Measurements from ENCODE around the gene DNAJC18. TPM values are rescaled to one million over a fixed set of nuclear protein-coding genes. Genes with fewer than 3 reads are reported as not detected.
"Not testable (repeated sequence)": the region's sequence is repeated elsewhere in the genome, so short reads cannot be mapped to it uniquely, and the experiment has no call there.

DNAJC18 gene
- total RNA-seq, 1 experiment from 2014 or later, result 12.5 TPM

DNA sequence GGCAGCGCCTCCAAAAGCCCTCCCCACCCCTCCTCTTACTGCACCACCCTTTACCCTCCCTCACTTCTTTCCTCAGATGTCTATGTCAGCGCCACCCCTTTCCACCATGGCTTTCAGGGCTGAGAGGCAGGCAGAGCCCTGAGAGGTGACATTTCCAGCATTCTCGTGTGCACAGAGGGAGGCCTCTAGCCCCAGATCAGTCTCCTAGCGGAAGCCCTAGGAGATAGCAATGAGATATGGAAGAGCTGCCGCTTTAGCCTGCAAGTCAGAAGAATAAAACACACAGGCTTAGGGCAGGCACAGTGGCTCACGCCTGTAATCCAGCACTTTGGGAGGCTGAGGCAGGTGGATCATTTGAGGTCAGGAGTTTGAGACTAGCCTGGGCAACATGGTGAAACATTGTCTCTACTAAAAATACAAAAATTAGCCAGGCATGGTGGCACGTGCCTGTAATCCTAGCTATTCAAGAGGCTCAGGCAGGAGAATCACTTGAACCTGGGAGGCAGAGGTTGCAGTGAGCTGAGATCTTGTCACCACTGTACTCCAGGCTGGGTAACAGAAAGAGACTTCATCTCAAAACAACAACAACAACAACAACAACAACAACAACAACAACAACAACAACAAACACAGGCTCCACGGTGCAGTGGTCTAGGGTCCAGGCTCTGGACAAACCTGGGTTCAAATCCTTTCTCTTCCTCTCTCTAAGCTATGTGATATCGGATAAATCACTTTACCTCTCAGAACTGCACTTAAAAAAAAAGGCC is 39.5 kb upstream of the DNAJC18 start:
- BruUV-seq (replicated peaks); H3K27me3 ChIP-seq (replicated peaks; ENCODE audit: control insufficient read depth, insufficient read depth, low read length); H3K4me3 ChIP-seq (ENCODE audit: low read depth, low read length); H3K27me3 Mint-ChIP-seq (ENCODE audit: insufficient read depth, unreplicated experiment); H3K36me3 Mint-ChIP-seq (ENCODE audit: insufficient read depth, unreplicated experiment); H3K9me3 ChIP-seq; H3K9me3 Mint-ChIP-seq (ENCODE audit: unreplicated experiment); H3K4me1 ChIP-seq; POLR2A ChIA-PET; H3K4me1 Mint-ChIP-seq (ENCODE audit: low read depth, unreplicated experiment); DNase-seq; H3K27ac Mint-ChIP-seq (ENCODE audit: unreplicated experiment); H3K4me3 Mint-ChIP-seq (ENCODE audit: unreplicated experiment); H3K36me3 ChIP-seq (ENCODE audit: control insufficient read depth, insufficient read depth, low read length): not testable (repeated sequence)
- CTCF ChIA-PET, result interaction anchor here (0.8 kb wide), 1 partner anchor 40 kb away, joined by 3 read pairs; the partner anchor contains the start of gene DNAJC18
- intact Hi-C loops (cut with micrococcal nuclease; ENCODE audit: unreplicated experiment), result loop anchor here (5.0 kb wide), 1 partner anchor 33 kb away; no protein-coding TSS in a partner anchor

- TF ChIP-seq CTCF (IDR thresholded peaks at IDR 0.05; ENCODE audit: insufficient read depth in 1 of 2, low read depth in 1 of 2, low read length in 1 of 2, severe bottlenecking in 1 of 2, unreplicated experiment in 1 of 2), result no peak
- Mint-ChIP-seq H3K4me1 (ENCODE audit: low read depth, unreplicated experiment) (no peaks in the 10 kb centered on the region), H3K36me3 (ENCODE audit: insufficient read depth, unreplicated experiment) (no peaks in the 10 kb centered on the region), H3K27me3 (ENCODE audit: insufficient read depth, unreplicated experiment) (no peaks in the 10 kb centered on the region), H3K9me3 (ENCODE audit: unreplicated experiment) (no peaks in the 10 kb centered on the region), H3K4me3 (ENCODE audit: unreplicated experiment) (no peak overlapping the region), H3K27ac (ENCODE audit: unreplicated experiment) (no peak overlapping the region)
- Histone ChIP-seq H3K27me3 (replicated peaks; ENCODE audit: control insufficient read depth, insufficient read depth, low read length) (no peaks in the 10 kb centered on the region), H3K4me1 (peaks cover 12% of the 10 kb centered on the region; the same call in 1 of the 2 replicates), H3K36me3 (ENCODE audit: control insufficient read depth, insufficient read depth, low read length) (no peaks in the 10 kb centered on the region), H3K4me3 (ENCODE audit: low read depth, low read length) (no peak overlapping the region), H3K9me3 (no peaks in the 10 kb centered on the region)
- intact Hi-C loops (cut with micrococcal nuclease; ENCODE audit: unreplicated experiment), result loop anchor here (5.0 kb wide), 1 partner anchor 36 kb away; no protein-coding TSS in a partner anchor
- ChIA-PET CTCF (no interaction called here), POLR2A (interaction anchor here (0.7 kb wide), 1 partner anchor 185 kb away, joined by 3 read pairs; no protein-coding TSS in a partner anchor)
- DNase-seq, result no peak
- BruUV-seq (replicated peaks), result no TSS peak
Measured at GRCh38 chr5:139475865-139476617, 36.7 kb upstream of the DNAJC18 start.

DNA sequence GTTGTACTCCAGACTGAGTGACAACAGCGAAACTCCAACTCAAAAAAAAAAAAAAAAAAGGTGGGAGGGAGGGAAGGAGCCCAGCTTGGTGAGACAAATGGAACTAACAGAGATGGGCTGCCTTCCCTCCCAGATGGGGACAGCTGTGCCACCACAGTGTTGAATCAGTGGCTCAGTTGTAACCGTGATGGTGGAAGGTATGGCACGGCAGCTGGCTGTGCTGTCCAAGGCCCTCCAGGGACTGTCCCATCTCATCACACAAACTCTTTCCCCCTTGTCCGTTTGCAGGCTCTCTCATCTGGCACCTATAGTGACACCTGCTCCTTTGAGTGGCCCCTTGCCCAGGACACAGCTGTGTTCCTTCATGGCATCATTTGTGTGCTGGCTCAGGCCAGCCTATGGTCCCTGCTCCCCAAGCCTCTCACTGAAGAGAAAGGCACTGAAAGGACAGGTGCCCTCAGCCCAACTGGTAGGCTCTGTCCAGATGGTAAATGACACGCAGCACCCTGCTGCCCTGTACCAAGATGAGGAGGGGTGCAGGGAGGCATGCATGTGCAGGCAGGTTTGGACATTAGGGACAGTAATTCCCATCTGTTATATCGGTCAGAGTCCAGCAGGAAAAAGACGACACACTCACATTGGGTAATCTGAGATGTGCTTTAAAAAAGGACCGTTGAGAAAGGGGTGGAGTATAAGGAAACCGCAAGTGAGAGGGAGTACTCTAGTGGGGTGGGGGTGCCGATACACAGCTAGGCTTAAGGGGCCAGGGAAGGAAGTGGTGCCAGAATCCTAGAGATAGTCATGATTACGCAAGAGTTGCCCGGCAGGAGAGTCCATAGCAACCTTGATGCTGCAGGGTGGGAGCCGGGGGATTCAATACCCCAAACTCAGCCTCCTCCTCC is 35.8 kb upstream of the DNAJC18 start:
- Histone ChIP-seq H3K36me3 (ENCODE audit: control insufficient read depth, insufficient read depth, low read length) (no peaks in the 10 kb centered on the region), H3K4me3 (ENCODE audit: low read depth, low read length) (no peak overlapping the region), H3K27me3 (replicated peaks; ENCODE audit: control insufficient read depth, insufficient read depth, low read length) (no peaks in the 10 kb centered on the region), H3K4me1 (peaks cover 12% of the 10 kb centered on the region; the same call in 1 of the 2 replicates), H3K9me3 (no peaks in the 10 kb centered on the region)
- H3K27ac Mint-ChIP-seq (ENCODE audit: unreplicated experiment), result no peak overlapping the region
- no peak overlapping the region for H3K4me3 Mint-ChIP-seq (ENCODE audit: unreplicated experiment)
- no peak for DNase-seq
- BruUV-seq (replicated peaks), result no TSS peak
- H3K27me3 Mint-ChIP-seq (ENCODE audit: insufficient read depth, unreplicated experiment), result no peaks in the 10 kb centered on the region
- CTCF ChIA-PET, result no interaction called here
- no peak for TF ChIP-seq CTCF (IDR thresholded peaks at IDR 0.05; ENCODE audit: insufficient read depth in 1 of 2, low read depth in 1 of 2, low read length in 1 of 2, severe bottlenecking in 1 of 2, unreplicated experiment in 1 of 2)
- H3K9me3 Mint-ChIP-seq (ENCODE audit: unreplicated experiment), result no peaks in the 10 kb centered on the region
- H3K36me3 Mint-ChIP-seq (ENCODE audit: insufficient read depth, unreplicated experiment), result no peaks in the 10 kb centered on the region
- POLR2A ChIA-PET, result no interaction called here
- intact Hi-C loops (cut with micrococcal nuclease; ENCODE audit: unreplicated experiment), result loop anchor here (5.0 kb wide), 1 partner anchor 37 kb away; no protein-coding TSS in a partner anchor
- no peaks in the 10 kb centered on the region for H3K4me1 Mint-ChIP-seq (ENCODE audit: low read depth, unreplicated experiment)

All from Caco-2 (cell line).